GM19463 (cell line): ENCODE results near the gene MICU1.
"Not testable (repeated sequence)": the region's sequence is repeated elsewhere in the genome, so short reads cannot be mapped to it uniquely, and the experiment has no call there.

ENCODE experiments used
- ATAC-seq: cut with Tn5 transposase; IDR thresholded peaks from one replicate; pipeline ENCODE4 v1.9.1; 2021; ENCODE audit warnings: mild to moderate bottlenecking, moderate library complexity; ENCODE audit not compliant: unreplicated experiment

The MICU1 gene

DNA sequence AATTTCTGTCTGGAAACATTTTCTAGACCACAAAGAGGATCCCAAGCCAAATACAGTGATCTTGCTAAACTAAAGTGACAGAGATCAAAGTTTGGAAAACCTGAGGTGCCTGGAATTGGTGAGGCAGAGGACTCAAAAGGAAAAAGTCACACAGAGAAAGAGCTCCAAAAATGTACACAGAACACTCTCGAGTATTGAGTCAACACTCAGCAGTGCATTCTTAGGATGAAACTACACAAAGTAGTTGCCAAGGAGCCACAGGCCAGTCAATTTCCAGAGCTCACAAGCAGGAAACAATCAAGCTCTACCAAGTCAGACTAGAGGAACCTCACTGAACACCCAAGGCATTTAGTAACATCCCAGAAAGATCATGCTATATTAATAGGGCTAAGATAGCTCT is 61.3 kb downstream of the MICU1 start:
- no peak for ATAC-seq

GRCh38 chr10:72563327-72563932 is 62.4 kb downstream of the MICU1 start:
- peak; percentile 73 for ATAC-seq

DNA sequence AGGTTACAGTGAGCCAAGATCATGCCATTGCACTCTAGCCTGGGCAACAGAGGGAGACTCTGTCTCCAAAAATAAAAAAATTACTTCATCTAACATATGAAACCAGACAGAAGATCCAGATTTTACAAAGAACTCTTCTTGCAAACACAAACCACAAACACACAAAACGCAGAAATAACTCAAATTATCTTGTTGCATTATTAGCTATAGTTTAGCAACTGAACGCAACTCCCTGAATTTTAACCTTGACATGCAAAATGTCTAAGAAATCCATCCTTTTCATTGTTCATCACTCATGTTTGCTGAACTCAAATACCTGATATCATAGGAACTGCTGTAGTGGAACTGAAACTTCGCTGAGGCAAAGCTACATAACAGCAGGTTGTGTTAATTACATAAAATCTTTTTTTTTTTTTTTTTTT is 64.1 kb downstream of the MICU1 start:
- ATAC-seq: no peak

DNA sequence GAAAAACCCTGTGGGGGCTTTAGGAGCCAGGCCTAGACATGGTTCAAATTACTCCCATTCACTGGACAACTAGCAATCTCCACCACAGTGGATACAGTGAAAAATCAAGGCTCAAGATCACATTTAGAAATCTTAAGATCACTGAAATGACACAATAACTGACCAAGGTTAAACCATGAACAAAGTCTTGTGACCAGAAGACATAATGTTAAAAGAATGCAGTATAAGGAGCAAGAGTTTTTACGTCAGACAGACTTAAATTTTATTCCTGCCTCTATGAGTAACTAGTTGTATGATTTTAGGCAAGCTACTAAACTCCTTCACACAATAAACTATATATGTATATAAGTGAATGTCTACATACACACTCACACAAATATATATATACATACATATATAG is 68.5 kb downstream of the MICU1 start:
- ATAC-seq: no peak

- ATAC-seq: no peak
These were observed 73.0 kb downstream of the MICU1 start for GRCh38 chr10:72552857-72553256.

- ATAC-seq: no peak
These were observed 75.6 kb downstream of the MICU1 start for GRCh38 chr10:72550239-72550638.

DNA sequence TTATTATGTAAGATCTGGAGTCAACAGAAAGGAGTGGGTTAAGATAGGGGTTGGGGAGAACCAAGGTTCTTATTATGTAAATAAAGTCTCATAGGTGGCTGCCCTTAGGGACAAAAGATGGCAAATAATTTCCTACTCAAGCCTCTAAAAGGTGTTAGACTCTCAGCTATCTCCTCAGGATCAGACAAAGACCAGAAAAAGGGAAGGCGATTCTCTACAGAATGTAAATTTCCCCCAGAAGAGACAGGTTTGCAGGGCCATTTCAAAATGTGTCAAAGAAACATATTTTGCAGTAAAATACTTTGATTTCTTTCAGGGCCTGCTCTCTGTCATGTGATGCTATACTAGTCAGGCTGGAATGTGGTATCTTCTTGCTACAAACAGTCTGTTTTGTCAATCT is 80.3 kb downstream of the MICU1 start:
- ATAC-seq: no peak

- not testable (repeated sequence) for ATAC-seq
These were observed 82.0 kb downstream of the MICU1 start for GRCh38 chr10:72543855-72544254.

DNA sequence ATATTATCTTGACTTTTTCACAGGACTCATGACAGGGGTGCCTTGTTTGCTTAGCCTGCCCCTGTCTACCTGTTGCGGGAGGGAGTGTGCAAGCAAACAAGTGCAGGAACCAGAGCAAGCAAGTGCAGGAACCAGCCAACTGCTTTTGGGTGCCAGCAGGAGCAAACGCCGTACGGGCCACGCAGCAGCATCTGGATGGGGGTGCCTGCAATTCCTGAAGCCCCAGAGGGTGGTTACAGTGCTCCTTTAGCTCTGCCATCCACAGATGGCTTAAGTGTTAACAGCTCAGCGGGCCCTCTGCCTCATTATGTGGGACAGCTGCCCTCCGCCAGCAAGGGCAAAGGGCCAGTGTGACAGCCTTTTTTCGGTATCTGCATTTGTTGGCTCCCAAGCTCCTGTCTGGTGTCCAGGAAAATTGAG is 83.5 kb downstream of the MICU1 start:
- no peak for ATAC-seq

GRCh38 chr10:72541337-72541736 is 84.5 kb downstream of the MICU1 start:
- no peak for ATAC-seq

GRCh38 chr10:72540193-72540807 is 85.6 kb downstream of the MICU1 start:
- ATAC-seq: no peak

DNA sequence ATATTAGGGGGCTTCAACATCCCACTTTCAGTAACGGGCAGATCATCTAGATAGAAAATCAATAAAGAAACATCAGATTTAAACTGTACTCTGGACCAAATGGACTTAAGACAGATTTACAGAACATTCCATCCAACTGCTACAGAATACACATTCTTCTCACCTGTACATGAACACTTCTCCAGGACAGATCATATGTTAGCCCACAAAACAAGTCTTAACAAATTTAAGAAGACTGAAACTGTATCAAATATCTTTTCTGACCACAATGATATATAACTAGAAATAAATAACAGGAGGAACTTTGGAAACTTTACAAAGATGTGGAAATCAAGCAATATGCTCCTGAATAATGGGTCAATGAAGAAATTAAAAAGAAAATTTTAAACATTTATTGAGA is 86.7 kb downstream of the MICU1 start:
- ATAC-seq: no peak

GRCh38 chr10:72525689-72526088 is 100.2 kb downstream of the MICU1 start:
- ATAC-seq: no peak

- ATAC-seq: no peak
These were observed 100.6 kb downstream of the MICU1 start for GRCh38 chr10:72525277-72525676.

GRCh38 chr10:72524489-72524888 is 101.4 kb downstream of the MICU1 start:
- ATAC-seq: no peak

GRCh38 chr10:72523932-72524396 is 101.9 kb downstream of the MICU1 start:
- no peak for ATAC-seq

GRCh38 chr10:72523062-72523461 is 102.8 kb downstream of the MICU1 start:
- ATAC-seq: no peak

GRCh38 chr10:72517244-72517643 is 108.6 kb downstream of the MICU1 start:
- no peak for ATAC-seq

GRCh38 chr10:72515455-72515854 is 110.4 kb downstream of the MICU1 start:
- no peak for ATAC-seq

DNA sequence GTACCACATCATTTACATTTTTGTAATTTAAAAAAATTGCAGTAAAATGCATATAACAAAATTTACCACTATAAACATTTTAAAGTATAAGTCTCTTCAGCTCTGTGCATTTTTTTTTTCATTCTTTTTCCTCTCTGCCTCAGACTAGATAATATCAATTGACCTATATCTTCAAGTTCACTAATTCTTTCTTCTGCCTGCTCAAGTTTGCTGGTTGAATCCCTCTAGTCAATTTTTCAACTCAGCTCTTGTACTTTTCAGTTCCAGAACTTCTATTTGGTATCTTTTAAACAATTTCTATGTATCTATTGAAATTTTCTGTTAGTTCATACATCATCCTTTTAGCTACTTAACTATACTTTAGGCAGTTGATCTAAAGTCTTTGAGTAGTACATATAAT is 112.0 kb downstream of the MICU1 start:
- no peak for ATAC-seq

DNA sequence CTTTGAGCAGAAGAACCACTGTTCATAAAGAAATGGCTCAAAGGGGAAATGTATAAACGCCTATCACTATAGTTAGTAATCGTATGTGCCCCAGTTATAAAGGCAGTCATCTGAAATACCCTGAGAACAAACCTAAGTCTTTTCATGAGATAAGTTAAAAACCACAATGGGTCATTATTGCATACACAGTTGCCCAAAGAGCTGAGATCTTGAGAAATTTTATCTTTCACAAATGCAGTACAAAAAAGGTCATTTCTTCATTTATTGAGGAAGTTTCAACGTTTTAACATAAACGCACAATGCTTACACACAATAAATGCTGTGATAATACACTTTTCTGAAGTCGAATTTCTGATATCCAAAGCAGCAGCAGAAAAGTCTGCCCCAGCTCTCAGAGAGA is 114.4 kb downstream of the MICU1 start:
- ATAC-seq: no peak

- ATAC-seq: no peak
These were observed 115.9 kb downstream of the MICU1 start for GRCh38 chr10:72509941-72510340.
